Panc1 (cell line): ENCODE measurements around the gene TOB2.

Experiments
- SIN3A ChIP-seq: IDR thresholded peaks from 2 replicates; pipeline ENCODE4 v1.6.1; 2012; ENCODE audit warnings: low read depth, mild to moderate bottlenecking, low read length, moderate library complexity, borderline replicate concordance; ENCODE audit not compliant: insufficient read depth
- TCF7L2 ChIP-seq: IDR thresholded peaks from 2 replicates; pipeline ENCODE4 v1.6.1; 2011; ENCODE audit warnings: mild to moderate bottlenecking, low read depth, low read length, inconsistent platforms
- TF ChIP-seq, protein P1 (sequence below): fragments of 450-650 bp; IDR thresholded peaks from 2 replicates; pipeline ENCODE4 v1.5.1; 2017; ENCODE audit warnings: mild to moderate bottlenecking

DNA sequence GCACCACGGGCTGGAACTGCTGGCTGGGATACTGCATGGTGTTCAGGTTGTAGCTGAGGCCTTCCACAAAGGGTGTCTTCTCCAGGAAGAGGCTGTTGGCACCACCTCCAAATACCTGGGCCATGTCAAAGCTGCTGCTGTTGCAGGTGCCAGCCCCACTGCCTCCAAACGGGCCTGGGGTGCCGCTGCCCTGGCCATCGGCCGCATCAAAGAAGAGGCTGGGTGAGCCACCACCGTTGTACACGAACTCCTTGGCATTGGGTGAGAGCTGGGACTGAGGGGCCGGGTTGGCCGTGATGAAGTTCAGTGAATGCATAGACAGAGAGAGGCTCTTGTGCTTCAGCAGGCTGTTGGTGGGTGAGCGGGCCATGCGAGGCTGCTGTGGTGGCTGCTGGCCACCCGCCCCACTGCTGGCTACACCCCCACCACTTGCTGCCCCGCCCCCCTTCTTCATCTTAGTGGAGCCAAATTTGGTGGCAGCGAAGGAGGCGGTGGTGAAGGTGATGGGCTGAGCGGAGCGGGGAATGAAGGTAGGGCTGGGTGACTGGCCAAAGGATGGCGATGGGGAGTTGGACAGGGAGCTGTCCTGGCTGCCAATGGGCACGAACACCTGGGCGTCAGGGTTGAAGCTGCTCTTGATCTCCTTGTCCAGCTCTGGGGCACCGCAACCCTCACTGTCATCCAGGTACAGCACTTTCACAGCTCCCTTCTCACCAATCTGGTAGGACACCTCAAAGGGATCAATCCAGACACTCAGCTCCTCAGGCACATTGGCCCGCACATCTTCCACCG lies 10.1 kb downstream of the TOB2 start:
- TF ChIP-seq, protein P1, sequence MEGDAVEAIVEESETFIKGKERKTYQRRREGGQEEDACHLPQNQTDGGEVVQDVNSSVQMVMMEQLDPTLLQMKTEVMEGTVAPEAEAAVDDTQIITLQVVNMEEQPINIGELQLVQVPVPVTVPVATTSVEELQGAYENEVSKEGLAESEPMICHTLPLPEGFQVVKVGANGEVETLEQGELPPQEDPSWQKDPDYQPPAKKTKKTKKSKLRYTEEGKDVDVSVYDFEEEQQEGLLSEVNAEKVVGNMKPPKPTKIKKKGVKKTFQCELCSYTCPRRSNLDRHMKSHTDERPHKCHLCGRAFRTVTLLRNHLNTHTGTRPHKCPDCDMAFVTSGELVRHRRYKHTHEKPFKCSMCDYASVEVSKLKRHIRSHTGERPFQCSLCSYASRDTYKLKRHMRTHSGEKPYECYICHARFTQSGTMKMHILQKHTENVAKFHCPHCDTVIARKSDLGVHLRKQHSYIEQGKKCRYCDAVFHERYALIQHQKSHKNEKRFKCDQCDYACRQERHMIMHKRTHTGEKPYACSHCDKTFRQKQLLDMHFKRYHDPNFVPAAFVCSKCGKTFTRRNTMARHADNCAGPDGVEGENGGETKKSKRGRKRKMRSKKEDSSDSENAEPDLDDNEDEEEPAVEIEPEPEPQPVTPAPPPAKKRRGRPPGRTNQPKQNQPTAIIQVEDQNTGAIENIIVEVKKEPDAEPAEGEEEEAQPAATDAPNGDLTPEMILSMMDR: no peak
- no peak for TF ChIP-seq SIN3A
- TF ChIP-seq TCF7L2: no peak
